GM21367 (cell line): ENCODE results near the gene OTUD1.

Experiments
- ATAC-seq: cut with Tn5 transposase; IDR thresholded peaks from one replicate; pipeline ENCODE4 v1.9.1; 2021; ENCODE audit not compliant: unreplicated experiment

OTUD1 gene

DNA sequence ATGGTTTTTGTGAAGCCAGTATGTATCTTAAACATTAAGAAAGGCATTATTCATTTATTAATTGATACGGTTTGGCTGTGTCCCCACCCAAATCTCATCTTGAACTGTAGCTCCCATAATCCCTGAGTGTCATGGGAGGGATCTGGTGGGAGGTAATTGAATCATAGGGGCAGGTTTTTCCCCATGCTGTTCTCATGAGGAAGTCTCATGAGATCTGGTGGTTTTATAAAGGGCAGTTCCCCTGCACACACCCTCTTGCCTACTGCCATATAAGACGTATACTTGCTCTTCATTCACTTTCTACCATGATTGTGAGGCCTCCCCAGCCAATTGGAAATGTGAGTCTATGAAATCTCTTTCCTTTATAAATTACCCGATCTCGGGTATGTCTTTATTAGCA is 28.1 kb downstream of the OTUD1 start:
- ATAC-seq, result no peak

DNA sequence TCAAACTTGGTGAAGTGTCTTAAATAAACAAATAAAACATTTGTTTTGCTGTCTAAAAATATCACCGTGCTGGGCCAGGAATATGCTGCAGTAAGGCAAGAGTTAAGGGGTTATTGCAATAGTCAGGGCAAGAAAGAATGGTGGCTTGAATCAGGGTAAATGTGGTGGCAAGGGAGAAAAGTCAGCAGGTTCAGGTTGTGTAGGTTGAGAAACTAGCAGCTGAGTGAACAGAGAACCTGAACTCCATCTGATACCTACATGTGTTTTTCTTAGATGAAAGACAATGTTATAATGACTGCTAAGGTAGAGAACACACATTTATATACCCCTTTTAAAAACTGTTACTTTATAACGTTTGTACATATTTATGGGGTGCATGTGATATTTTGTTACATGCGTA is 28.7 kb downstream of the OTUD1 start:
- no peak for ATAC-seq

DNA sequence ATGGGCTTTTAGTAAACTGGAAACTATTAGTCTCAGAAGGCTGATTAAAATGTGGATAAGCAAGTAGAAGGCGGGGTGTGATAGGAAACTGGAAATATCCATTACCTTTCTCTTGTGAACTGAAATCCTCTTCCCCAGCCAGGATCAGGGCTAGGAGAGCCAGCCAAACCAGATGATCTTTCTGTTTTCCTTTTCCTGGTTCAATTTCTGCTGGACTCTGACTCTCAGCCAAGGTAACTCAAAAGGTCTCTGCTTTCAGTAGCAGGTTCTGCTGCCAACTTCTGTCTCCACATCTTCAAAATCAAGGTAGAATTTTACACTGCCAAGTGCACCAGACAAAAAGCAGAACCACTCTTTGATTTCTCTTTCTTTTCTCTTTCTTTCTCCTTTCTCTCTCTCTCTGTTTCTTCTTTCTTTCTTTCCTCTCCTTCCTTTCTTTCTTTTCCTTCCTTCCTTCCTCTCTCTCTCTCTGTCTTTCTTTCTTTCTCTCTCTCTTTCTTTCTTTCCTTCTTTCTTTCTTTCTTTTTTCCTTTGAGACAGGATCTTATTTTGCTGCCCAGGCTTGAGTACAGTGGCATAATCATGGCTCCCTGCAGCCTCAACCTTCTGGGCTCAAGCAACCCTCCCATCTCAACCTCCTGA is 30.8 kb downstream of the OTUD1 start:
- no peak for ATAC-seq

DNA sequence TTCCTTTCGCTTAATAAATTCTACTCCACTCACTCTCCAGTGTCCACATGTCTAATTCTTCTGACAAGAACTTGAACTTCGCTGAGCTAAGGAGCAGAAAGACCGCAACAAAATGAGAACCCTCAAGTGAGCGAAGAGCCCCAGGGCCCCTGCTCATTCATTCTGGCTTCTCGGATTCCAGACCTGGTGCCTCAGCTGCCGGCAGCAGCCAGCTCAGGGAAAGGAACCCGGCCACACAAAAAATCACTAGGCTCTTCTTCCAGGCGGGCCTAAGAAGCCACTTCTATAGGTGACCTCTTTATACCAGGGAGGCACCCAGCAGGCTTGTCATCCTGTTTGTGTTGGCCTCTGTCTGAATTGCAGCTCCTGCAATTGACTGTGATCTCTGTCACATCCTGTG is 33.3 kb downstream of the OTUD1 start:
- ATAC-seq, result no peak

DNA sequence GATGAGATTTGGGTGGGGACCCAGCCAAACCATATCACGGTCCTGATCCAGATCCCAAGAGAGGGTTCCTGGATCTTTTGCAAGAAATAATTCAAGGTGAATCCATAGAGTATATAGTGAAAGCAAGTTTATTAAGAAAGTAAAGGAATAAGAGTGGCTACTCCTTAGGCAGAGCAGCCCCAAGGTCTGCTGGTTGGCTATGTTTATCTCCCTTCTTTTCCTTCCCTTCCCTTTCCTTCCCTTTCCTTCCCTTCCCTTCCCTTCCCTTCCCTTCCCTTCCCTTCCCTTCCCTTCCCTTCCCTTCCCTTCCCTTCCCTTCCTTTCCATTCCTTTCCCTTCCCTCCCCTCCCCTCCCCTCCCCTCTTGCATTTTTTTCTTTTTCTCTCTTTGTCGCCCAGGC is 35.2 kb downstream of the OTUD1 start:
- ATAC-seq, result no peak

DNA sequence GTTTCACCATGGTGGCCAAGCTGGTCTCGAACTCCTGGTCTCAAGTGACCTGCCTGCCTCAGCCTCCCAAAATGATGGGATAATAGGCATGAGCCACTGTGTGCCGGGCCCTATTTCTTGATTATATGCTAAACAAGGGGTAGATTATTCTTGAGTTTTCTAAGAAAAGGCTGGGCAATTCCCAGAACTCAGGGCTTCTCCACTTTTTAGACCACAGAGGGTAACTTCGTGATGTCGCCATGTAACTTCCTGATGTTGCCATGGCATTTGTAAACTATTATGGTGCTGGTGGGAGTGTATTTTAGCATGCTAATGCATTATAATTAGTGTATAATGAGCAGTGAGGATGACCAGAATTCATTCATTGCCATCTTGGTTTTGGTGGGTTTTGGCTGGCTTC is 35.8 kb downstream of the OTUD1 start:
- no peak for ATAC-seq

DNA sequence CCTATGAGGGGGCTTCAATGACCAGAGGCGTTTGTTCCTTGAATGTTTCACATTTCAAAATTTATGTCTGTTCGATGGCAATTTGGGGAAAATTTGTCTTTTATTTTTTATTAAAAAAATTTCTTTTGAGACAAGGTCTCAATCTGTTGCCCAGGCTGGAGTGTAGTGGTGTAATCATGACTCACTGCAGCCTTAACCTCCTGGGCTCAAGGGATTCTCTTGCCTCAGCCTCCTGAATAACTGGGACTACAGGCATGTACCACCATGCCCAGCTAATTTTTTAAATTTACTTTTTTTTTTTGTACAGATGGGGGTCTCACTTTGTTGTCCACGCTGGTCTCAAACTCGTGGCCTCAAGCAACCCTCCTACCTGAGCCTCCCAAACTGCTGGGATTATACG is 39.7 kb downstream of the OTUD1 start:
- no peak for ATAC-seq

DNA sequence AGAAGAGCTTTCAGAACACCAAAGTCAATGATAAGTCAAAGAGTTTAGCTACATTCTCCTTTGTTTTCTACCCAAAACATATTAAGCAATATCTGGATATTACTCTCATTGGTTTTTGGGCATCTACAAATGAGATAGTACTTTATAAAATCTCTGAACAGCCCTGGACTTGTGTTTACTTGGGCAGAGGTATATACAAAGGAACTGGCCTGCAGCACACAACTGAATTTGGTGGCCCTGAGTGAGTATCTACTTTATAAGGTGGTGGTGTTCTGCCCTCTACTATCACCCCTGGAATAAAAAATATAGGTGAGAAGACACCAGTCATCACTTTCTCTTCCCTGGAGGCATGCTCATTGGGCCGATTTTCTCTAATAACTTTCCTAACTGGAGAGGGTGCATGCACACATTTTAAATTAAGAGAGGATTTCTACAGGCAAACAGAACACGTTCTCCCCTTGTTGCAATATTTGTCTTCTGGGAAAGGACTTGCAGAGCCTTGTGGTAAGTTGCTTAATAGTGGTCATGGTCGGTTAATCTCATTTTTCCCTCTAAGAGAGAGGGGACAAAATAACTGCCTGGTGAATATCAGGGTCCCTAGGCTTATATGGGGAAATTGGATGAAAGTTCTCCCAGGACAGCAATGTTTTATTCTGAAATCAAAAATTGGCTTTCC is 41.1 kb downstream of the OTUD1 start:
- ATAC-seq, result no peak

DNA sequence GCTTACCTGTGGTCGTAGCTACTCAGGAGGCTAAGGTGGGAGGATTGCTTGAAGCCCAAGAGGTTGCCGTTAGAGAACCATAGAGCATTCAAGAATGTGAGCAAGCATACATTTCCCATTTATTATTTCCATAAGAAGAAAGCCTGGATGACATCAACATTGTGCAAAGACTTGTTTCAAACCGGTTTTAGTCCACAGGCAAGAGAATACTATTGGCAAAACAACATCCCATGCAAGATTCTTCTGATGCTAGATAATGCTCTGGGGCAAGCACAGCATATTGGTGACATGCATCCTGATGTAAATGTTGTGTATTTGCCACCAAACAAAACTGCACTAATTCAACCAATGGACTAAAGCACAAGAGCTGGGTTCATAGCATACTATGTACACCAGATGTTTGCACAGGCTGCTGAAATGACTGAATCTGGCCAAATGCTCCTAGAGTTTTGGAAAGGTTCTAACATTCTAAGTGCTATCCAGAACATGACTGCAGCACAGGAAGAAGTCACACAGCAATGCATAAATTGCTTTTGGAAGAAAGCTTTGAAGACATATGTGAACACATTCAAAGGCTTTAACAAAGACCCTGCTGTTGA is 42.6 kb downstream of the OTUD1 start:
- no peak for ATAC-seq

DNA sequence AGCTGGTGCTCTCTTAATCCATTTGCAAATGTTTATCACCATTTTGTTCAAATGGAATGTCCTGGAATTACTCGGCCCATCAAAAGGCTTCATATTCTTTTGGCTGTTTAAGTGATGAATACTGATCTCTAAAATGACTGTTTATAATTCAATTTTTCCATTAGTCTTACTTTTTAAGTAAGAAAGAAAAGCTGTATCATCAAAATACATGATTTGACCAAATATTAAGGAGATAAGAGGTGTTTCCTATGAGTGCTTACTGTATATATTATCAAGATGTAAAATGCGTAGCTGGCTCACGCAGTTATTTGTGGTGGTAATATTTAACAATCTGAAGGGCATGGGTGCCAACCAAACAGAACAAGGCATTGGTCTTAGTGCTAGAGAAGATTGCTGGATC is 51.2 kb downstream of the OTUD1 start:
- ATAC-seq, result no peak
